ENCODE measurements around the gene NEMP2. TPM values are rescaled to one million over a fixed set of nuclear protein-coding genes. Genes with fewer than 3 reads are reported as not detected.

NEMP2 gene
- total RNA-seq, 1 donor from 2014 or later = 2.1 TPM

GRCh38 chr2:190575263-190575662, 40.7 kb upstream of the NEMP2 start:
- no peaks in the 10 kb centered on the region for H3K9me3 Mint-ChIP-seq (ENCODE audit: unreplicated experiment)
- no peak overlapping the region for H3K4me3 Mint-ChIP-seq (ENCODE audit: unreplicated experiment)
- H3K4me1 Mint-ChIP-seq (ENCODE audit: low read depth, unreplicated experiment) = peaks cover 8% of the 10 kb centered on the region
- no peaks in the 10 kb centered on the region for H3K36me3 Mint-ChIP-seq (ENCODE audit: unreplicated experiment)
- H3K27me3 Mint-ChIP-seq (ENCODE audit: unreplicated experiment) = no peaks in the 10 kb centered on the region
- no peak for TF ChIP-seq CTCF (IDR thresholded peaks at IDR 0.05; ENCODE audit: partially characterized antibody, unreplicated experiment)
- DNase-seq = no peak
- H3K27ac Mint-ChIP-seq (ENCODE audit: unreplicated experiment) = no peak overlapping the region

GRCh38 chr2:190574169-190574568, 39.6 kb upstream of the NEMP2 start:
- Mint-ChIP-seq H3K27me3 (ENCODE audit: unreplicated experiment) (no peaks in the 10 kb centered on the region), H3K36me3 (ENCODE audit: unreplicated experiment) (no peaks in the 10 kb centered on the region), H3K9me3 (ENCODE audit: unreplicated experiment) (no peaks in the 10 kb centered on the region), H3K4me1 (ENCODE audit: low read depth, unreplicated experiment) (peaks cover 8% of the 10 kb centered on the region), H3K27ac (ENCODE audit: unreplicated experiment) (no peak overlapping the region), H3K4me3 (ENCODE audit: unreplicated experiment) (no peak overlapping the region)
- TF ChIP-seq CTCF (IDR thresholded peaks at IDR 0.05; ENCODE audit: partially characterized antibody, unreplicated experiment) = no peak
- no peak for DNase-seq

- Mint-ChIP-seq H3K36me3 (ENCODE audit: unreplicated experiment) (peaks cover 5% of the 10 kb centered on the region), H3K4me1 (ENCODE audit: low read depth, unreplicated experiment) (no peaks in the 10 kb centered on the region), H3K9me3 (ENCODE audit: unreplicated experiment) (no peaks in the 10 kb centered on the region), H3K27ac (ENCODE audit: unreplicated experiment) (no peak overlapping the region), H3K4me3 (ENCODE audit: unreplicated experiment) (no peak overlapping the region), H3K27me3 (ENCODE audit: unreplicated experiment) (no peaks in the 10 kb centered on the region)
- TF ChIP-seq CTCF (IDR thresholded peaks at IDR 0.05; ENCODE audit: partially characterized antibody, unreplicated experiment) = no peak
- DNase-seq = no peak
Observed at GRCh38 chr2:190572246-190572645, 37.7 kb upstream of the NEMP2 start.

- no peak for DNase-seq
- Mint-ChIP-seq H3K4me1 (ENCODE audit: low read depth, unreplicated experiment) (no peaks in the 10 kb centered on the region), H3K9me3 (ENCODE audit: unreplicated experiment) (no peaks in the 10 kb centered on the region), H3K27ac (ENCODE audit: unreplicated experiment) (no peak overlapping the region), H3K27me3 (ENCODE audit: unreplicated experiment) (no peaks in the 10 kb centered on the region), H3K36me3 (ENCODE audit: unreplicated experiment) (peaks cover 5% of the 10 kb centered on the region), H3K4me3 (ENCODE audit: unreplicated experiment) (no peak overlapping the region)
- no peak for TF ChIP-seq CTCF (IDR thresholded peaks at IDR 0.05; ENCODE audit: partially characterized antibody, unreplicated experiment)
Observed at GRCh38 chr2:190571686-190572085, 37.2 kb upstream of the NEMP2 start.

- Mint-ChIP-seq H3K4me3 (ENCODE audit: unreplicated experiment) (no peak overlapping the region), H3K9me3 (ENCODE audit: unreplicated experiment) (no peaks in the 10 kb centered on the region), H3K27me3 (ENCODE audit: unreplicated experiment) (no peaks in the 10 kb centered on the region), H3K4me1 (ENCODE audit: low read depth, unreplicated experiment) (no peaks in the 10 kb centered on the region), H3K36me3 (ENCODE audit: unreplicated experiment) (peaks cover 5% of the 10 kb centered on the region), H3K27ac (ENCODE audit: unreplicated experiment) (no peak overlapping the region)
- no peak for TF ChIP-seq CTCF (IDR thresholded peaks at IDR 0.05; ENCODE audit: partially characterized antibody, unreplicated experiment)
- DNase-seq = no peak
Observed at GRCh38 chr2:190570871-190571270, 36.3 kb upstream of the NEMP2 start.

Measured in glutamatergic neuron (in vitro differentiated cells).